T-helper 2 cell treated with Interferon-gamma antibody and Interleukin-4, amounts not matched to agents 5 μg/mL and 100 μg/mL, for 36 hours (primary cell): Measurements from ENCODE around the gene SLC35C1.
"Not testable (repeated sequence)": the region's sequence is repeated elsewhere in the genome, so short reads cannot be mapped to it uniquely, and the experiment has no call there.

ENCODE experiments used
- DNase-seq: peaks from one replicate; pipeline ENCODE4 v3.0.0; 2021; ENCODE audit warnings: low spot score
- H3K27ac Mint-ChIP-seq: one replicate; pipeline ENCODE4 v1.8.0; 2021; ENCODE audit warnings: mild to moderate bottlenecking, mixed read lengths
- H3K27me3 Mint-ChIP-seq: one replicate; pipeline ENCODE4 v1.8.0; 2021; ENCODE audit warnings: low read depth, mixed read lengths
- H3K36me3 Mint-ChIP-seq: one replicate; pipeline ENCODE4 v1.8.0; 2021; ENCODE audit warnings: low read depth, mixed read lengths
- H3K4me1 Mint-ChIP-seq: one replicate; pipeline ENCODE4 v1.8.0; 2021; ENCODE audit warnings: low read depth, mixed read lengths
- H3K4me3 Mint-ChIP-seq: one replicate; pipeline ENCODE4 v1.8.0; 2022; ENCODE audit warnings: mild to moderate bottlenecking, moderate library complexity, mixed read lengths
- H3K9me3 Mint-ChIP-seq: one replicate; pipeline ENCODE4 v1.8.0; 2021; ENCODE audit warnings: mixed read lengths

The SLC35C1 gene

GRCh38 chr11:45799562-45799961 is 5.4 kb upstream of the SLC35C1 start:
- Mint-ChIP-seq H3K27me3 (no peaks in the 10 kb centered on the region), H3K4me3 (no peak overlapping the region), H3K36me3 (no peaks in the 10 kb centered on the region), H3K4me1 (peaks cover 4% of the 10 kb centered on the region), H3K27ac (no peak overlapping the region), H3K9me3 (no peaks in the 10 kb centered on the region)
- no peak for DNase-seq

GRCh38 chr11:45800261-45800660 is 4.7 kb upstream of the SLC35C1 start:
- DNase-seq, result no peak
- H3K4me3 Mint-ChIP-seq, result no peak overlapping the region
- no peaks in the 10 kb centered on the region for H3K27me3 Mint-ChIP-seq
- no peaks in the 10 kb centered on the region for H3K9me3 Mint-ChIP-seq
- H3K36me3 Mint-ChIP-seq, result no peaks in the 10 kb centered on the region
- H3K4me1 Mint-ChIP-seq, result peaks cover 4% of the 10 kb centered on the region
- no peak overlapping the region for H3K27ac Mint-ChIP-seq

- Mint-ChIP-seq H3K9me3 (no peaks in the 10 kb centered on the region), H3K36me3 (peaks cover 6% of the 10 kb centered on the region), H3K4me1 (peaks cover 13% of the 10 kb centered on the region), H3K27ac (no peak overlapping the region), H3K4me3 (no peak overlapping the region), H3K27me3 (no peaks in the 10 kb centered on the region)
- no peak for DNase-seq
These were observed 3.1 kb upstream of the SLC35C1 start for GRCh38 chr11:45801723-45802315.

- peaks cover 22% of the 10 kb centered on the region for H3K4me1 Mint-ChIP-seq
- peaks cover 10% of the 10 kb centered on the region for H3K36me3 Mint-ChIP-seq
- no peak for DNase-seq
- no peak overlapping the region for H3K27ac Mint-ChIP-seq
- no peaks in the 10 kb centered on the region for H3K27me3 Mint-ChIP-seq
- no peaks in the 10 kb centered on the region for H3K9me3 Mint-ChIP-seq
- H3K4me3 Mint-ChIP-seq, result no peak overlapping the region
These were observed 2.2 kb upstream of the SLC35C1 start for GRCh38 chr11:45802531-45803317.

- peak overlapping the region; percentile 94 for H3K4me3 Mint-ChIP-seq
- DNase-seq, result peak; percentile 55
- no peaks in the 10 kb centered on the region for H3K9me3 Mint-ChIP-seq
- peaks cover 28% of the 10 kb centered on the region for H3K4me1 Mint-ChIP-seq
- no peaks in the 10 kb centered on the region for H3K27me3 Mint-ChIP-seq
- peak overlapping the region; percentile 89 for H3K27ac Mint-ChIP-seq
- H3K36me3 Mint-ChIP-seq, result peaks cover 18% of the 10 kb centered on the region
These were observed 783 bp upstream of the SLC35C1 start for GRCh38 chr11:45803971-45804760.

GRCh38 chr11:45805305-45806071 is 539 bp downstream of the SLC35C1 start:
- peak; percentile 12 for DNase-seq
- H3K27me3 Mint-ChIP-seq, result no peaks in the 10 kb centered on the region
- peaks cover 39% of the 10 kb centered on the region for H3K4me1 Mint-ChIP-seq
- peak overlapping the region; percentile 94 for H3K4me3 Mint-ChIP-seq
- H3K36me3 Mint-ChIP-seq, result peaks cover 28% of the 10 kb centered on the region
- peak overlapping the region; percentile 84 for H3K27ac Mint-ChIP-seq
- no peaks in the 10 kb centered on the region for H3K9me3 Mint-ChIP-seq

- Mint-ChIP-seq H3K4me1 (peaks cover 39% of the 10 kb centered on the region), H3K36me3 (peaks cover 33% of the 10 kb centered on the region), H3K4me3 (peak overlapping the region; percentile 94), H3K27me3 (no peaks in the 10 kb centered on the region), H3K27ac (peak overlapping the region; percentile 82), H3K9me3 (no peaks in the 10 kb centered on the region)
- no peak for DNase-seq
These were observed 1.4 kb downstream of the SLC35C1 start for GRCh38 chr11:45806072-45806933.

GRCh38 chr11:45806937-45807791 is 2.2 kb downstream of the SLC35C1 start:
- Mint-ChIP-seq H3K4me1 (peaks cover 36% of the 10 kb centered on the region), H3K4me3 (peak overlapping the region; percentile 94), H3K9me3 (no peaks in the 10 kb centered on the region), H3K36me3 (peaks cover 33% of the 10 kb centered on the region), H3K27ac (no peak overlapping the region), H3K27me3 (no peaks in the 10 kb centered on the region)
- no peak for DNase-seq

- no peak for DNase-seq
- Mint-ChIP-seq H3K9me3 (no peaks in the 10 kb centered on the region), H3K4me1 (peaks cover 36% of the 10 kb centered on the region), H3K36me3 (peaks cover 33% of the 10 kb centered on the region), H3K4me3 (peak overlapping the region; percentile 94), H3K27ac (no peak overlapping the region), H3K27me3 (no peaks in the 10 kb centered on the region)
These were observed 2.9 kb downstream of the SLC35C1 start for GRCh38 chr11:45807792-45808238.

GRCh38 chr11:45808427-45808826 is 3.5 kb downstream of the SLC35C1 start:
- peaks cover 36% of the 10 kb centered on the region for H3K4me1 Mint-ChIP-seq
- H3K27ac Mint-ChIP-seq, H3K27me3 Mint-ChIP-seq, DNase-seq, H3K9me3 Mint-ChIP-seq: not testable (repeated sequence)
- peaks cover 33% of the 10 kb centered on the region for H3K36me3 Mint-ChIP-seq
- peak overlapping the region; percentile 94 for H3K4me3 Mint-ChIP-seq

- no peak for DNase-seq
- peak overlapping the region; percentile 26 for H3K27ac Mint-ChIP-seq
- no peaks in the 10 kb centered on the region for H3K9me3 Mint-ChIP-seq
These were observed 4.8 kb downstream of the SLC35C1 start for GRCh38 chr11:45809456-45810395.

More at GRCh38 chr11:45809456-45810395, 4.8 kb downstream of the SLC35C1 start:
- Mint-ChIP-seq H3K36me3 (peaks cover 33% of the 10 kb centered on the region), H3K27me3 (no peaks in the 10 kb centered on the region), H3K4me1 (peaks cover 36% of the 10 kb centered on the region), H3K4me3 (no peak overlapping the region)
